ENCODE measurements around the gene RTL10. TPM values are rescaled to one million over a fixed set of nuclear protein-coding genes. Genes with fewer than 3 reads are reported as not detected.
A peak's percentile ranks its signal among the peaks of the same experiment; 100 is the strongest.

RTL10 gene
- total RNA-seq, 4 donors from 2014 or later = 6.8 to 24.3 (median 17.7) TPM

DNA sequence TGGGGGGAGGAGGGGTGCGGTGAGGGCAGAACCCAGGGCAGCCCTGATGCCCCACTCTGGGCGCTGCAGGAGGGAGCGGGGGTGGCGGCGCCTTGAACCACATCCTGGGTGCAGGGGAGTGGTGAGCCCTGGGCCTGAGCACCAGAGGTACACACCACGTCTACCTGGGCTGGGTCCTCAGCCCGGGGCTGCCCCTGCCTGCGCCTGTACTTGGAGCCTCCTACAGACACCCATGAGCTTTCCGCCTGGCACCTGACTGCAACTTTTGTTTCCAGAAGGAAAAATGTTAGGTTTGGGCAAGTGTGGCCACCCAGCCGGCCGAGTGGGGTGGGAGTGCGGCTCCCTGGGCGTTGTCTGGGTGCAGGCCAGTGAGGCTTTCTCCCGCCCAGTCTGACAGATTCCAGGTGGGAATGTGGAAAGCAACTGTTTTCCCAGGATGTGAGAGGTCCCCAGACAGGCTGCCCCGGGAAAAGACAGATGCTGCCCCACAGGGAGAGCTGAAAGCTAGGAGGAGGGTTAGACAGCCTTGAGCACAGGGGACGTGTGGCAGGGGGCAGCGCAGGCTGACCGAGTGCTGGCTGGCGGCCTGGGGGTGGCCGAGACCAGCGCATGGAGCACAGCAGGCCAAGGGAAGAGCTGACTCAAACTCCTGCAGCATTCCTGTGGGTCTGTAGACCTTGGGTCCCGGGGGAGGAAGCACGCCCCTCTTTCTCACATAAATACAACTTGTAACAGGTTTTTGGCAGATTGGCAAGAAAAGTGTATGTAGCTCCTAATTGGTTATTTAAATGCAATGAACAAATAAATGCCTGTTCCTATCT is 44.1 kb downstream of the RTL10 start:
- no peaks in the 10 kb centered on the region for H3K9me3 ChIP-seq
- no peaks in the 10 kb centered on the region for H3K27me3 ChIP-seq
- H3K27ac ChIP-seq = no peak overlapping the region
- no peak overlapping the region for H3K4me3 ChIP-seq
- no peaks in the 10 kb centered on the region for H3K36me3 ChIP-seq
- intact Hi-C loops (cut with DNase I; ENCODE audit: low total_unique reads) = no loop called here
- TF ChIP-seq, protein P1, sequence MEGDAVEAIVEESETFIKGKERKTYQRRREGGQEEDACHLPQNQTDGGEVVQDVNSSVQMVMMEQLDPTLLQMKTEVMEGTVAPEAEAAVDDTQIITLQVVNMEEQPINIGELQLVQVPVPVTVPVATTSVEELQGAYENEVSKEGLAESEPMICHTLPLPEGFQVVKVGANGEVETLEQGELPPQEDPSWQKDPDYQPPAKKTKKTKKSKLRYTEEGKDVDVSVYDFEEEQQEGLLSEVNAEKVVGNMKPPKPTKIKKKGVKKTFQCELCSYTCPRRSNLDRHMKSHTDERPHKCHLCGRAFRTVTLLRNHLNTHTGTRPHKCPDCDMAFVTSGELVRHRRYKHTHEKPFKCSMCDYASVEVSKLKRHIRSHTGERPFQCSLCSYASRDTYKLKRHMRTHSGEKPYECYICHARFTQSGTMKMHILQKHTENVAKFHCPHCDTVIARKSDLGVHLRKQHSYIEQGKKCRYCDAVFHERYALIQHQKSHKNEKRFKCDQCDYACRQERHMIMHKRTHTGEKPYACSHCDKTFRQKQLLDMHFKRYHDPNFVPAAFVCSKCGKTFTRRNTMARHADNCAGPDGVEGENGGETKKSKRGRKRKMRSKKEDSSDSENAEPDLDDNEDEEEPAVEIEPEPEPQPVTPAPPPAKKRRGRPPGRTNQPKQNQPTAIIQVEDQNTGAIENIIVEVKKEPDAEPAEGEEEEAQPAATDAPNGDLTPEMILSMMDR (IDR thresholded peaks at IDR 0.05) = no peak
- no peak for TF ChIP-seq POLR2A (IDR thresholded peaks at IDR 0.05)
- no peak for DNase-seq
- peaks cover 0 to 7% of the 10 kb centered on the region in 2 donors for H3K4me1 ChIP-seq

DNA sequence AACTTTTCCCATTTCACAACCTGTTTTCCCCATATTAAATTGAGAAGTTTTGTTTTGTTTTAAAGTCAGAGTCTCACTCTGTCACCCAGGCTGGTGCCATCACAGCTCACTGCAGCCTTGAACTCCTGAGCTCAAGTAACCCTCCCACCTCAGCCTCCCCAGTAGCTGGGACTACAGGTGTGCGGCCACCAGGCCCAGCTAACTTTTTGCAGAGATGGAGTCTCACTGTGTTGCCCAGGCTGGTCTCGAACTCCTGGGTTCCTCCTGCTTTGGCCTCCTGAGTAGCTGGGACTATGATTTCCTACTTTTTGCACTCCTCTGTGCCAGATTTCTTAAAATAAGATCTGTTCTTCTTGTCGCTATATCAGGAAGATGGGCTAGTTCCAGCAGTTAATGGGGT is 44.9 kb downstream of the RTL10 start:
- no peak overlapping the region for H3K27ac ChIP-seq
- peaks cover 0 to 7% of the 10 kb centered on the region in 2 donors for H3K4me1 ChIP-seq
- no peak overlapping the region for H3K4me3 ChIP-seq
- no peak for TF ChIP-seq POLR2A (IDR thresholded peaks at IDR 0.05)
- TF ChIP-seq, protein P1 (IDR thresholded peaks at IDR 0.05) = no peak
- H3K9me3 ChIP-seq = no peaks in the 10 kb centered on the region
- intact Hi-C loops (cut with DNase I; ENCODE audit: low total_unique reads) = no loop called here
- DNase-seq = peak in 1 of 2 donors; percentile 4
- no peaks in the 10 kb centered on the region for H3K36me3 ChIP-seq
- no peaks in the 10 kb centered on the region for H3K27me3 ChIP-seq

DNA sequence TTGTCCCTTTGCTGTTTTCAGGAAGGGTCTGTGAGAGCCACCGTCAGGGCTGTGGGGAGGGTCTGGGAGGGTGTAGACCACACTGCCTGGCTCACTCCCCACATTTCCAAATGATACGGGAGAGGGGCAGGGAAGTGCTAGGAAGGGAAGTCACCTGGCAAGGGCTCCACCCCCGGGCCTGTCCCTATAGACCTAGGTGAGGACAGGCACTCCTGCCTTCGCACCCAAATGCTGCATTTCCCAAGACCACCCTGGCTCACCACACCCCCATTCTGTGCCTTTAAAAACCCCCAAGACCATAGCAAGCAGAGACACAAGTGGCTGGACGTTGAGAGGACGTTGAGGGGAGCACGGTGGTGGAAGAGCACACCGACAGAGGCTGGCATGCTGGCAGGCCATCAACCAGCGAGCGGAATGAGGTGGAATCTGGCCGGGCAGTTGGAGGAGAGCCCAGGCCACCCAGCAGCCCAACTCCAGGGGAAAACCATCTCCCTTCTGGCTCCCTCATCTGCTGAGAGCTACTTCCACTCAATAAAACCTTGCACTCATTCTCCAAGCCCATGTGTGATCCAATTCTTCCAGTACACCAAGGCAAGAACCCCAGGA is 45.7 kb downstream of the RTL10 start:
- H3K9me3 ChIP-seq = no peaks in the 10 kb centered on the region
- TF ChIP-seq, protein P1 (IDR thresholded peaks at IDR 0.05) = no peak
- TF ChIP-seq POLR2A (IDR thresholded peaks at IDR 0.05) = no peak
- no peak overlapping the region for H3K27ac ChIP-seq
- no peaks in the 10 kb centered on the region for H3K36me3 ChIP-seq
- no peaks in the 10 kb centered on the region for H3K27me3 ChIP-seq
- H3K4me3 ChIP-seq = no peak overlapping the region
- peaks cover 0 to 7% of the 10 kb centered on the region in 2 donors for H3K4me1 ChIP-seq
- intact Hi-C loops (cut with DNase I; ENCODE audit: low total_unique reads) = no loop called here
- DNase-seq = peak; percentile 8 to 9

DNA sequence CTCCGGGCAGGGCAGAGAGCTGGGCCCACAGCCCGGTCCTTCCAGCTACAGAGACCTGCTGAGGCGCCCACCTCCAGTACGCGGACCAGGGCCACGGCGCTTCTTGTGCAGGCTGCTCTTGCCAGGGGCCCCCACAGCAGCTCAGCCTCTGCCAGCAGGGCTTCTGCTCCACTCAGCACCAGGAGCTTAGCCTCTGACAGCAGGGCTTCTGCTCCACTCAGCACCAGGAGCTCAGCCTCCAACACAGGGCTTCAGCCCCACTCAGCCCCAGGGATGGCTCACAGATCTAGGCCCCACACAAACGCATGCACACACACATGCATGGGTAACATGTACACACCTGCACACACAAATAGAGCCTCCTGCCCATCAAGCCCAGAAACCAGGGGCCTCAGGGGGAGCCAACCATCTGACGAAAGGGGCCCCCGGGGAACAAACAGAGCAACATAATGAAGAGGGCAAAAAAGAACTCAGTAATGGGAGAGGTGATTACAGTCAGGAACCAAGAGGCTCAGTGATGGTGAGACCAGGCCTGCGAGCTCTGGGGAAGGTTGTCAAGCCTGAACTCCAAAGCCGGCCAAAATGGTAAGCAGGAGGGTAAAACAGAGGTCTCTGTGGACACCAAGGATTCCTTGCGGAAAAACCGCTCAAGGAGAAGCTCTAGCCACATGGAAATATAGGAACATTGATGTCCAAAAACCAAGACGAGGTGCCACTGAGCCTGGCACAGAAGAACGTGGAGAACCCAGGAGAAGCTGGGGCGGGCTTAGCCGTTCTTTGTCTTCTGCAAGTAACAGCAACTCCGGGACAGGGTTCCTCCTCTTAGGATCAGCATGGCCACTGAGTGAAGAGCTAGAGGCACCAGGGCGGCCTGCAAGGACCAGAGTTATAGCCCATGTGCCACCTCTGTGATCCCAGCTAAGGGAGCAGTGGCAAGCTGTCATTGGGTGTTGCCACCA is 46.5 kb downstream of the RTL10 start:
- no peaks in the 10 kb centered on the region for H3K27me3 ChIP-seq
- H3K36me3 ChIP-seq = no peaks in the 10 kb centered on the region
- peak; percentile 10 to 13 for DNase-seq
- no peak overlapping the region for H3K4me3 ChIP-seq
- intact Hi-C loops (cut with DNase I; ENCODE audit: low total_unique reads) = no loop called here
- TF ChIP-seq, protein P1 (IDR thresholded peaks at IDR 0.05) = no peak
- no peak for TF ChIP-seq POLR2A (IDR thresholded peaks at IDR 0.05)
- H3K4me1 ChIP-seq = peaks cover 0 to 7% of the 10 kb centered on the region in 2 donors
- no peaks in the 10 kb centered on the region for H3K9me3 ChIP-seq
- H3K27ac ChIP-seq = no peak overlapping the region
